ENCODE data around the gene GRIN1. TPM values are rescaled to one million over a fixed set of nuclear protein-coding genes. Genes with fewer than 3 reads are reported as not detected.

Gene GRIN1
- total and polyA plus RNA-seq, 2 of the 13 experiments (the other 11 are each of a cell fraction or from before 2014, with no cell fraction given) = 0.13 TPM; not detected in 1

GRCh38 chr9:137195525-137196220, 56.7 kb downstream of the GRIN1 start (continued):
- TF ChIP-seq PAXIP1 (CRISPR knock-in tag; conservative IDR thresholded peaks at IDR 0.05) = peak; percentile 42; the same call in 1 of the 2 replicates
- 0 out of 2 replicates have a peak, but pooled peaks have one; percentile 22 for TF ChIP-seq ARNT2 (CRISPR knock-in tag; IDR thresholded peaks at IDR 0.05; ENCODE audit: low read depth)
- TF ChIP-seq ZNF552 (CRISPR knock-in tag; IDR thresholded peaks at IDR 0.05; ENCODE audit: borderline replicate concordance) = no peak
- no peak for TF ChIP-seq SPEN (CRISPR knock-in tag; IDR thresholded peaks at IDR 0.05; ENCODE audit: low read depth)
- no peak for TF ChIP-seq SALL2 (CRISPR knock-in tag; IDR thresholded peaks at IDR 0.05)
- TF ChIP-seq KLF9 (CRISPR knock-in tag; IDR thresholded peaks at IDR 0.05; ENCODE audit: low read depth) = no peak
- no peak for TF ChIP-seq ZNF780A (CRISPR knock-in tag; IDR thresholded peaks at IDR 0.05)
- 0 out of 2 replicates have a peak, but pooled peaks have one; percentile 15 for TF ChIP-seq PHF21A (CRISPR knock-in tag; IDR thresholded peaks at IDR 0.05)
- TF ChIP-seq SOX6 (IDR thresholded peaks at IDR 0.05) = no peak
- TF ChIP-seq SOX6 (CRISPR knock-in tag; IDR thresholded peaks at IDR 0.05) = no peak
- TF ChIP-seq TCF7L2 (IDR thresholded peaks at IDR 0.05; ENCODE audit: low read depth, low read length) = no peak
- TF ChIP-seq ZBTB38 (CRISPR knock-in tag; IDR thresholded peaks at IDR 0.05) = peak; percentile 70
- TF ChIP-seq TBX3 (IDR thresholded peaks at IDR 0.05; ENCODE audit: borderline replicate concordance) = no peak
- no peak for TF ChIP-seq SMC3 (IDR thresholded peaks at IDR 0.05; ENCODE audit: low read length)
- no peak for TF ChIP-seq KLF13 (CRISPR knock-in tag; IDR thresholded peaks at IDR 0.05)

Measured in HepG2 (cell line).